Mucosa of descending colon (tissue), 3 donors: ENCODE measurements around the gene EIF3M. TPM values are rescaled to one million over a fixed set of nuclear protein-coding genes. Genes with fewer than 3 reads are reported as not detected.

Experiments used
- total RNA-seq, 3 donors: library from RNA; stranded (reverse); fragmentation: NEBNext Ultra II Directional in 2 of 3; extraction: Animal tissue kit (Norgen Biotek cat#: 25700) in 2 of 3; gene quantifications; one replicate each; pipeline versions ENCODE4 v1.2.1 to v1.2.4, GENCODE V29; 2021 to 2023
- donor health status: DM: no; HTN: no; CAD: no; lungs with moderate emphysema.
- donor health status: DM: no; HTN: no; CAD: no.
- donor health status: DM: no; HTN: yes; CAD: no.

EIF3M gene
- total RNA-seq, 3 donors from 2014 or later: 132 to 167 (median 162) TPM

Other genes with a start within 250 kb of the EIF3M start
- under 1 TPM in 2 of 3 donors, not detected in 1; 0.09 to 0.57 TPM for gene WT1, start 148.3 kb upstream of the EIF3M start, total RNA-seq
- not detected for gene CCDC73, start 210.8 kb downstream of the EIF3M start, total RNA-seq
- 10 to 100 TPM in 2 of 3 donors, 1 to 10 TPM in 1; 8.6 to 18.9 (median 15.1) TPM for gene PRRG4, start 246.1 kb downstream of the EIF3M start, total RNA-seq